ENCODE results near the gene UACA. TPM values are rescaled to one million over a fixed set of nuclear protein-coding genes. Genes with fewer than 3 reads are reported as not detected.

The UACA gene
- total and polyA plus RNA-seq, 2 experiments from 2014 or later: 21.5 to 35.8 TPM

DNA sequence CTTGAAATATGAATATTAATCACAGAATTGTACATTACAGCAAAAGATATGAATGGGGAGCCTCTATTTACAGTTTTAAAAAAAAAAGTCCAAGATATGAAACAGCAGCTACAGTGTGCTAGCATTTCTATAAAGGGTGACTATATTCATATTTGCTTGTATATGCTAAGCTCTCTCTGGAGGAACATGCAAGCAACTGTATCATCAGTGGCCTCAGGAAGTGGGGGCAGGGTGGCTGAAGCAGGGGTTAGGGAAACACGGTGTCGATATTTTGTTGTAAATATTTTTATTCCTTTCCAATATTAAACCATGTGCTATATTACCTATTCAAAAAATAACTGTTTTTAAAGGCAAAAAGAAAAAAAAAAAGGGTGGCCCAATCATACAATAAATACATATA, 2.3 kb downstream of the UACA start:
- no peaks in the 10 kb centered on the region; the same call in none of the 2 replicates for H4K20me1 ChIP-seq (replicated peaks; ENCODE audit: insufficient read depth)
- H2AFZ ChIP-seq: no peak overlapping the region
- no peak overlapping the region; the same call in 2 of the 3 replicates for H3K4me3 Mint-ChIP-seq
- DNase-seq (ENCODE audit: low spot score) (no peak), ATAC-seq (no peak)
- TF ChIP-seq, protein P1, sequence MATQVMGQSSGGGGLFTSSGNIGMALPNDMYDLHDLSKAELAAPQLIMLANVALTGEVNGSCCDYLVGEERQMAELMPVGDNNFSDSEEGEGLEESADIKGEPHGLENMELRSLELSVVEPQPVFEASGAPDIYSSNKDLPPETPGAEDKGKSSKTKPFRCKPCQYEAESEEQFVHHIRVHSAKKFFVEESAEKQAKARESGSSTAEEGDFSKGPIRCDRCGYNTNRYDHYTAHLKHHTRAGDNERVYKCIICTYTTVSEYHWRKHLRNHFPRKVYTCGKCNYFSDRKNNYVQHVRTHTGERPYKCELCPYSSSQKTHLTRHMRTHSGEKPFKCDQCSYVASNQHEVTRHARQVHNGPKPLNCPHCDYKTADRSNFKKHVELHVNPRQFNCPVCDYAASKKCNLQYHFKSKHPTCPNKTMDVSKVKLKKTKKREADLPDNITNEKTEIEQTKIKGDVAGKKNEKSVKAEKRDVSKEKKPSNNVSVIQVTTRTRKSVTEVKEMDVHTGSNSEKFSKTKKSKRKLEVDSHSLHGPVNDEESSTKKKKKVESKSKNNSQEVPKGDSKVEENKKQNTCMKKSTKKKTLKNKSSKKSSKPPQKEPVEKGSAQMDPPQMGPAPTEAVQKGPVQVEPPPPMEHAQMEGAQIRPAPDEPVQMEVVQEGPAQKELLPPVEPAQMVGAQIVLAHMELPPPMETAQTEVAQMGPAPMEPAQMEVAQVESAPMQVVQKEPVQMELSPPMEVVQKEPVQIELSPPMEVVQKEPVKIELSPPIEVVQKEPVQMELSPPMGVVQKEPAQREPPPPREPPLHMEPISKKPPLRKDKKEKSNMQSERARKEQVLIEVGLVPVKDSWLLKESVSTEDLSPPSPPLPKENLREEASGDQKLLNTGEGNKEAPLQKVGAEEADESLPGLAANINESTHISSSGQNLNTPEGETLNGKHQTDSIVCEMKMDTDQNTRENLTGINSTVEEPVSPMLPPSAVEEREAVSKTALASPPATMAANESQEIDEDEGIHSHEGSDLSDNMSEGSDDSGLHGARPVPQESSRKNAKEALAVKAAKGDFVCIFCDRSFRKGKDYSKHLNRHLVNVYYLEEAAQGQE (IDR thresholded peaks at IDR 0.05; ENCODE audit: unreplicated experiment): no peak
- TF ChIP-seq STAT1 (IDR thresholded peaks at IDR 0.05; ENCODE audit: unreplicated experiment) (no peak), JUNB (IDR thresholded peaks at IDR 0.05; ENCODE audit: unreplicated experiment) (no peak), NANOG (IDR thresholded peaks at IDR 0.05; ENCODE audit: borderline replicate concordance) (no peak), CREB1 (CRISPR knock-in tag; IDR thresholded peaks at IDR 0.05; ENCODE audit: low read depth) (no peak), EZH2 (IDR thresholded peaks at IDR 0.05; ENCODE audit: low read depth, unreplicated experiment) (no peak), ZNF114 (CRISPR knock-in tag; IDR thresholded peaks at IDR 0.05) (no peak), POLR2AphosphoS5 (IDR thresholded peaks at IDR 0.05; ENCODE audit: low read depth) (no peak), ZNF331 (CRISPR knock-in tag; IDR thresholded peaks at IDR 0.05; ENCODE audit: low read depth) (no peak), EZH2phosphoT487 (IDR thresholded peaks at IDR 0.05; ENCODE audit: unreplicated experiment) (no peak)
- TF ChIP-seq, protein P2, sequence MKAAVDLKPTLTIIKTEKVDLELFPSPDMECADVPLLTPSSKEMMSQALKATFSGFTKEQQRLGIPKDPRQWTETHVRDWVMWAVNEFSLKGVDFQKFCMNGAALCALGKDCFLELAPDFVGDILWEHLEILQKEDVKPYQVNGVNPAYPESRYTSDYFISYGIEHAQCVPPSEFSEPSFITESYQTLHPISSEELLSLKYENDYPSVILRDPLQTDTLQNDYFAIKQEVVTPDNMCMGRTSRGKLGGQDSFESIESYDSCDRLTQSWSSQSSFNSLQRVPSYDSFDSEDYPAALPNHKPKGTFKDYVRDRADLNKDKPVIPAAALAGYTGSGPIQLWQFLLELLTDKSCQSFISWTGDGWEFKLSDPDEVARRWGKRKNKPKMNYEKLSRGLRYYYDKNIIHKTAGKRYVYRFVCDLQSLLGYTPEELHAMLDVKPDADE (IDR thresholded peaks at IDR 0.05): no peak
- TF ChIP-seq, protein P3, sequence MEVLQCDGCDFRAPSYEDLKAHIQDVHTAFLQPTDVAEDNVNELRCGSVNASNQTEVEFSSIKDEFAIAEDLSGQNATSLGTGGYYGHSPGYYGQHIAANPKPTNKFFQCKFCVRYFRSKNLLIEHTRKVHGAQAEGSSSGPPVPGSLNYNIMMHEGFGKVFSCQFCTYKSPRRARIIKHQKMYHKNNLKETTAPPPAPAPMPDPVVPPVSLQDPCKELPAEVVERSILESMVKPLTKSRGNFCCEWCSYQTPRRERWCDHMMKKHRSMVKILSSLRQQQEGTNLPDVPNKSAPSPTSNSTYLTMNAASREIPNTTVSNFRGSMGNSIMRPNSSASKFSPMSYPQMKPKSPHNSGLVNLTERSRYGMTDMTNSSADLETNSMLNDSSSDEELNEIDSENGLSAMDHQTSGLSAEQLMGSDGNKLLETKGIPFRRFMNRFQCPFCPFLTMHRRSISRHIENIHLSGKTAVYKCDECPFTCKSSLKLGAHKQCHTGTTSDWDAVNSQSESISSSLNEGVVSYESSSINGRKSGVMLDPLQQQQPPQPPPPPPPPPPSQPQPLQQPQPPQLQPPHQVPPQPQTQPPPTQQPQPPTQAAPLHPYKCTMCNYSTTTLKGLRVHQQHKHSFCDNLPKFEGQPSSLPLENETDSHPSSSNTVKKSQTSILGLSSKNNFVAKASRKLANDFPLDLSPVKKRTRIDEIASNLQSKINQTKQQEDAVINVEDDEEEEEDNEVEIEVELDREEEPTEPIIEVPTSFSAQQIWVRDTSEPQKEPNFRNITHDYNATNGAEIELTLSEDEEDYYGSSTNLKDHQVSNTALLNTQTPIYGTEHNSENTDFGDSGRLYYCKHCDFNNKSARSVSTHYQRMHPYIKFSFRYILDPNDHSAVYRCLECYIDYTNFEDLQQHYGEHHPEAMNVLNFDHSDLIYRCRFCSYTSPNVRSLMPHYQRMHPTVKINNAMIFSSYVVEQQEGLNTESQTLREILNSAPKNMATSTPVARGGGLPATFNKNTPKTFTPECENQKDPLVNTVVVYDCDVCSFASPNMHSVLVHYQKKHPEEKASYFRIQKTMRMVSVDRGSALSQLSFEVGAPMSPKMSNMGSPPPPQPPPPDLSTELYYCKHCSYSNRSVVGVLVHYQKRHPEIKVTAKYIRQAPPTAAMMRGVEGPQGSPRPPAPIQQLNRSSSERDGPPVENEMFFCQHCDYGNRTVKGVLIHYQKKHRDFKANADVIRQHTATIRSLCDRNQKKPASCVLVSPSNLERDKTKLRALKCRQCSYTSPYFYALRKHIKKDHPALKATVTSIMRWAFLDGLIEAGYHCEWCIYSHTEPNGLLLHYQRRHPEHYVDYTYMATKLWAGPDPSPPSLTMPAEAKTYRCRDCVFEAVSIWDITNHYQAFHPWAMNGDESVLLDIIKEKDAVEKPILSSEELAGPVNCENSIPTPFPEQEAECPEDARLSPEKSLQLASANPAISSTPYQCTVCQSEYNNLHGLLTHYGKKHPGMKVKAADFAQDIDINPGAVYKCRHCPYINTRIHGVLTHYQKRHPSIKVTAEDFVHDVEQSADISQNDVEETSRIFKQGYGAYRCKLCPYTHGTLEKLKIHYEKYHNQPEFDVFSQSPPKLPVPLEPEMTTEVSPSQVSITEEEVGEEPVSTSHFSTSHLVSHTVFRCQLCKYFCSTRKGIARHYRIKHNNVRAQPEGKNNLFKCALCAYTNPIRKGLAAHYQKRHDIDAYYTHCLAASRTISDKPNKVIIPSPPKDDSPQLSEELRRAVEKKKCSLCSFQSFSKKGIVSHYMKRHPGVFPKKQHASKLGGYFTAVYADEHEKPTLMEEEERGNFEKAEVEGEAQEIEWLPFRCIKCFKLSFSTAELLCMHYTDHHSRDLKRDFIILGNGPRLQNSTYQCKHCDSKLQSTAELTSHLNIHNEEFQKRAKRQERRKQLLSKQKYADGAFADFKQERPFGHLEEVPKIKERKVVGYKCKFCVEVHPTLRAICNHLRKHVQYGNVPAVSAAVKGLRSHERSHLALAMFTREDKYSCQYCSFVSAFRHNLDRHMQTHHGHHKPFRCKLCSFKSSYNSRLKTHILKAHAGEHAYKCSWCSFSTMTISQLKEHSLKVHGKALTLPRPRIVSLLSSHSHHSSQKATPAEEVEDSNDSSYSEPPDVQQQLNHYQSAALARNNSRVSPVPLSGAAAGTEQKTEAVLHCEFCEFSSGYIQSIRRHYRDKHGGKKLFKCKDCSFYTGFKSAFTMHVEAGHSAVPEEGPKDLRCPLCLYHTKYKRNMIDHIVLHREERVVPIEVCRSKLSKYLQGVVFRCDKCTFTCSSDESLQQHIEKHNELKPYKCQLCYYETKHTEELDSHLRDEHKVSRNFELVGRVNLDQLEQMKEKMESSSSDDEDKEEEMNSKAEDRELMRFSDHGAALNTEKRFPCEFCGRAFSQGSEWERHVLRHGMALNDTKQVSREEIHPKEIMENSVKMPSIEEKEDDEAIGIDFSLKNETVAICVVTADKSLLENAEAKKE (CRISPR knock-in tag; IDR thresholded peaks at IDR 0.05): no peak
- TF ChIP-seq, protein P4, sequence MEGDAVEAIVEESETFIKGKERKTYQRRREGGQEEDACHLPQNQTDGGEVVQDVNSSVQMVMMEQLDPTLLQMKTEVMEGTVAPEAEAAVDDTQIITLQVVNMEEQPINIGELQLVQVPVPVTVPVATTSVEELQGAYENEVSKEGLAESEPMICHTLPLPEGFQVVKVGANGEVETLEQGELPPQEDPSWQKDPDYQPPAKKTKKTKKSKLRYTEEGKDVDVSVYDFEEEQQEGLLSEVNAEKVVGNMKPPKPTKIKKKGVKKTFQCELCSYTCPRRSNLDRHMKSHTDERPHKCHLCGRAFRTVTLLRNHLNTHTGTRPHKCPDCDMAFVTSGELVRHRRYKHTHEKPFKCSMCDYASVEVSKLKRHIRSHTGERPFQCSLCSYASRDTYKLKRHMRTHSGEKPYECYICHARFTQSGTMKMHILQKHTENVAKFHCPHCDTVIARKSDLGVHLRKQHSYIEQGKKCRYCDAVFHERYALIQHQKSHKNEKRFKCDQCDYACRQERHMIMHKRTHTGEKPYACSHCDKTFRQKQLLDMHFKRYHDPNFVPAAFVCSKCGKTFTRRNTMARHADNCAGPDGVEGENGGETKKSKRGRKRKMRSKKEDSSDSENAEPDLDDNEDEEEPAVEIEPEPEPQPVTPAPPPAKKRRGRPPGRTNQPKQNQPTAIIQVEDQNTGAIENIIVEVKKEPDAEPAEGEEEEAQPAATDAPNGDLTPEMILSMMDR (conservative IDR thresholded peaks at IDR 0.05; ENCODE audit: low read depth in 2 of 2): no peak
- H3K27me3 Mint-ChIP-seq (ENCODE audit: insufficient read depth, low read depth, poor library complexity): peaks cover 4% of the 10 kb centered on the region
- H3K27me3 ChIP-seq (ENCODE audit: insufficient read depth): peaks cover 13% of the 10 kb centered on the region; the same call in 1 of the 2 replicates
- no peak overlapping the region; the same call in 1 of the 2 replicates for H3K4me2 ChIP-seq
- no peaks in the 10 kb centered on the region for H3F3A ChIP-seq (replicated peaks; ENCODE audit: low read depth)
- H3K27ac ChIP-seq (ENCODE audit: low read depth): no peak overlapping the region
- H3K27ac Mint-ChIP-seq: no peak overlapping the region
- H3K36me3 Mint-ChIP-seq (ENCODE audit: low read depth): no peaks in the 10 kb centered on the region
- H3K36me3 ChIP-seq (ENCODE audit: insufficient read depth): no peaks in the 10 kb centered on the region
- H3K4me3 ChIP-seq: no peak overlapping the region
- no peaks in the 10 kb centered on the region for H3K9me3 Mint-ChIP-seq
- peaks cover 32% of the 10 kb centered on the region for H3K4me1 Mint-ChIP-seq
- H3K79me2 ChIP-seq (replicated peaks; ENCODE audit: insufficient read depth): peaks cover 15% of the 10 kb centered on the region; the same call in 1 of the 2 replicates
- peaks cover 30% of the 10 kb centered on the region for H3K4me1 ChIP-seq (ENCODE audit: insufficient read depth)
- H3K9me2 ChIP-seq (ENCODE audit: insufficient read depth): no peaks in the 10 kb centered on the region

All from GM23338 (cell line).